ENCODE results near the gene BRAT1.
"Not testable (repeated sequence)": the region's sequence is repeated elsewhere in the genome, so short reads cannot be mapped to it uniquely, and the experiment has no call there.

Gene BRAT1

GRCh38 chr7:2555121-2556052, at the start of gene BRAT1:
Gene BRAT1 (minus strand): TSS chr7:2555524. CDS start chr7:2554431, 1,093 bp downstream.
- peak; percentile 78 for DNase-seq (ENCODE audit: low read depth)

- no peak for DNase-seq (ENCODE audit: low read depth)
Observed at GRCh38 chr7:2604608-2605174, 49.4 kb upstream of the BRAT1 start.

DNA sequence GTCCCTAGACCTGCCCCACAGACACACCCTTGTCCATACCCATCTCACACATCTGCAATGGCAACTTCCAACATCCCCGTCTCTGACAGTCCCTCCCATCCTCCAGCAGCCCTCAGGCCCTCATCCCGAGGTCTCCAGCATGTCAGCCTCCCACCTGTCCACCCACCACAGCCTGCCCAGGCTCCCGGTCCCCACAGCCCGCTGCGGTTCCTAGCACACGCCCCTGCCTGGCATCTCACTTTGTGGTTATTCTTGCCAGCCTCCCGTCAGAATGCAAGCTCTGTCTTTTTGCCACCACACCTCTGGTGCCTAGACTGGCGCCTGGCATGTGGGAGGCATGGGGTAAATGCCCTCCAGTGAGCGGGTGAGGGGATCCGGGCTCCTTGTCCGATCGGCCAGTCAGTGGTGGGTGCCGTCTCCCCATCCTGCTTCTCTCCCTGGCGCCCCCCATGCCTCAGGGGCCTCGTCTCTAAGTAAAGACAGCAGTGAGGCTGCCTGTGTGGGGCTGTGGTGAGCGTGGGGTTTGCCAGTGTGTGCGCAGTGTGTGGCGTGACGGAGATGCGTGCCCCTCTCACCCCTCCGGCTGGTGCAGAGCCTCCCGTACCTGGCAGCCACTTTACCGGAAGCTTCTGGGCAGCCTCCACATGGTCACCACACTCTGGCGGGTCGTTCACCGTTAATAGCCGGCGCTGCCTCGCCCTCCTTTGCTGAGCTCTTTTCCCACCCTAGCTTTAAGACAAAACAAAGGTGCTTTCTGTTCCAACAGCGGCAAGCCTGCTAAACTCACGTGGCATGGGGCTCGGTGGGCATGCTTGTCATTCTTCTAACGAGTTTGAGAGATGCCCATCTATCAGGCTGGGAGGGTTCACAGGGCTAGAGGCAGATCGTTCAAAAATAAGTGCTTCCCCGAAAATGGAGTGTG, 48.0 kb upstream of the BRAT1 start:
- DNase-seq (ENCODE audit: low read depth), result no peak

GRCh38 chr7:2602406-2603043, 47.2 kb upstream of the BRAT1 start:
- DNase-seq (ENCODE audit: low read depth), result no peak

DNA sequence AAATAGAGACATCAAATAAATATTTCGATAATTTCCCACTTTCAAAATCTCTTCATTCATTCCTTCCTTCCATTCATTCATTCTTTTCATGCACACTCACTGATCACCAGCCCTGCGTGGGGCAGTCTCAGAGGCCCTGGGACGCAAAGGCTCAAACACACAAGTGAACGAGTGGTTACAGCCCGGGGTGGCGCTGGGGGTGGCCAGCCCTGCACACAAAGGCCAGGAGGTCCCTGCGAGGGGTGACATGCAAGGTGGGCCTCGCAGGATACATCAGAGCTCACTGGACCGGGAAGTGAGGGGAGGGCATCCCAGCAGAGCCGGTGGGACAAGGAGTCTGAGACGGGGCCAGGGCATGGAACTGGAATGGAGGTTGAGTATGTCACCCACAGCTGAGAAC, 46.6 kb upstream of the BRAT1 start:
- DNase-seq (ENCODE audit: low read depth), result no peak

DNA sequence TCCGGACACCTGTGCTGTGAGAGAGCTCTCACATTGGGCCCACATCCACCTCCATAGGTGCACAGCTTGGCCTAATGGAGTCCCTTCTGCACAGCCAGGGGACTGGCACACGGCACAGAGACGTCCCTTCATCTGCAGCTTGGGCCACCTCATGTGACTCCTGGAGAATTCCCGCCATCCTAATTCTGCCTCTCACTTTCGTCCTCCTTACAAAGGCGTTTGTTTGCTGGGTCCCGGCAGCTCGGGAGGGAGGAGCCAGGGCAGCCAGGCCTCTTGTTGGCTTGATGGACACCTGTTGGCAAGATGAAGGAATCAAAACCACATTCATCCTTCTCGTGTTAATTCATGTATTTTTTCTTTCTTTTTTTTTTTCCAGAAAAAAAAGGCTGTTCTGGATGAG, 45.7 kb upstream of the BRAT1 start:
- DNase-seq (ENCODE audit: low read depth), result no peak

GRCh38 chr7:2598154-2598823, 43.0 kb upstream of the BRAT1 start:
- DNase-seq (ENCODE audit: low read depth), result no peak

DNA sequence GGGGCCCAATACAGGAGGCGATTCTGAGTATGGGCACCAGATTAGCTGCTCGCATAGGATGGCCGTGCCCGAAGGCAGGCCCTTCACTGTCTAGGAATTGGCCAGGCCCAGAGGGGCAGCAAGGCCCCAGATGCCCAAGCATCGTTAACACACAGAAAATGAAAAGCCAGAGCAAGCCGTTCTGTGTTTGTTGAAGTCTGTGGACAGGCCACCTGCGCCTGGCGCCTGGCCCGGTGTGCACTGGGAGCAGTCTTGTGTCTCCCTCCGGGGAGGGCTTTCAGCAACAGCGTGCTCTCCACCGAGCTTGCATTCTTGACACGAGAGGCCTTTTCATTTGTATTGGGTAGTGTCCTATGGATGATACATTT, 41.9 kb upstream of the BRAT1 start:
- no peak for DNase-seq (ENCODE audit: low read depth)

- no peak for DNase-seq (ENCODE audit: low read depth)
Observed at GRCh38 chr7:2596464-2597272, 41.3 kb upstream of the BRAT1 start.

DNA sequence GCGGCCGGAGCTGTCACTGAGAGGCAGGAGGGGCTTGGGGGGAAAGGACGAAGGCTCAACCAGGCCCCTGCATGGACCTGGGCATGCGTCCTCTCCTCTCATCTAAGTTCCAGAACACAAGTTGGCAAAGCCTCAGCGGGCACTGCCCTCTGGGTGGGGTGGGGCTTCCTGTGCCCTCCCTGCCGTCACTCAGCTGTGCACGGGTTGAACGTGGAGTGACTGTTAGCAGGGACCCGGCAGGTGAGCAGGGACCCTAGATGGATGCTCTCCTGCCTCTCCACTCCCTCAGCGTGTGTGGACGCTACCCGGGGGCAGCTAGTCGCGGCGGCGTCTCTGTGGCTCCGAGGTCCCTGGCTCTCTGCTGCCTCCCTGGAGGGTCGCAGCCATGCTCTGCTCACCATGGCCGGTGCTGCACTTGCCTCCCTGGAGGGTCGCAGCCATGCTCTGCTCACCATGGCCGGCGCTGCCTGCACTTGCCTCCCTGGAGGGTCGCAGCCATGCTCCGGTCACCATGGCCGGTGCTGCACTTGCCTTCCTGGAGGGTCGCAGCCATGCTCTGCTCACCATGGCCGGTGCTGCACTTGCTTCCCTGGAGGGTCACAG, 40.0 kb upstream of the BRAT1 start:
- no peak for DNase-seq (ENCODE audit: low read depth)

DNA sequence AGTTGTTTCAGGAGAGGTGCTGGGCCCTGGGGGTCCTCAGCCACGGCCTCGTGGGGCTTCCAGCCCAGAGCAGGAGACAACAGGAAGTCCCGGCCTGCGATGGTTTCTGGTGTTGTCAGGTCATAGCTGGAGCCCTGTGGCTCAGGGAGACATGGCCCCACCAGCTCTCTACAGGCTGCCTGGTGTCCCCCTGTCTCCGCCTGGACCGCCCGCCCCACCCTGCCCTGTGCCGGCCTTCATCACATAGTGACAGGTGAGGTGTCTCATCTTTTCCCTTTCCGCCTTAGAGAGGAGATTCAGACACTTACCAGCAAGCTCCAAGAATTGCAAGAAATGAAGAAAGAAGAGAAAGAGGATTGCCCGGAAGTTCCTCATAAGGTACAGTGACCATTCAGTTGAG, 39.3 kb upstream of the BRAT1 start:
- DNase-seq (ENCODE audit: low read depth), result no peak

DNA sequence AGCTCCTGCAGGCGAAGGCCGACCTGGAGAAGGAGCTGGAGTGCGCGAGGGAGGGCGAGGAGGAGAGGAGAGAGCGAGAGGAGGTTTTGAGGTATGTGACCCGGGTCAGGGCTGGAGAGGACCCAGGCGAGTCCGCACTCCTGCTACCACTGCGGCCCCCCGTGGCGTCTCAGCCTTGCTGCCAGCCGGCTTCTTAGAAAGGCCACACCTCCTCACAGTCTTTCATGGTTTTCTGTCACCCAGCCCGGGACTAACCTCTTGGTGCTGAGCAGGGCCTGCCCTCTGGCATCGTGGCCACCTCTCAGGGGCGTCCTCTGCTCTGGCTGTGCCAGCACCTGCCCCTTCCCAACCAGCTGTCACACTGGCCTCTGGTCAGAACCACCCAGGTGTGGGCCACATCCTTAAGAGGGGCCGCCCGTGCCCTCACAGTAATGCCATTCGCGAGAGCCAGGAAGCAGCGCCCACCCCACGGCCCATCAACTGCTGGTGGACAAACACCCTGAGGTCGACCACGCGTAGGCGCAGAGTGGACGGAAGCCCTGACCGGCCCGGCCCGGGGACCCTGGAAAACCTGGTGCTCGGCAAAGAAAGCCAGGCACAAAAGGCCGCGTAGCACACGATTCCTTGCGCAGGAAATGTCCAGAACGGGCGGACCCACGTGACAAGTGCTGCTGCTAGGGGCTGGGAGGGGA, 37.9 kb upstream of the BRAT1 start:
- no peak for DNase-seq (ENCODE audit: low read depth)

GRCh38 chr7:2592375-2592865, 37.1 kb upstream of the BRAT1 start:
- no peak for DNase-seq (ENCODE audit: low read depth)

DNA sequence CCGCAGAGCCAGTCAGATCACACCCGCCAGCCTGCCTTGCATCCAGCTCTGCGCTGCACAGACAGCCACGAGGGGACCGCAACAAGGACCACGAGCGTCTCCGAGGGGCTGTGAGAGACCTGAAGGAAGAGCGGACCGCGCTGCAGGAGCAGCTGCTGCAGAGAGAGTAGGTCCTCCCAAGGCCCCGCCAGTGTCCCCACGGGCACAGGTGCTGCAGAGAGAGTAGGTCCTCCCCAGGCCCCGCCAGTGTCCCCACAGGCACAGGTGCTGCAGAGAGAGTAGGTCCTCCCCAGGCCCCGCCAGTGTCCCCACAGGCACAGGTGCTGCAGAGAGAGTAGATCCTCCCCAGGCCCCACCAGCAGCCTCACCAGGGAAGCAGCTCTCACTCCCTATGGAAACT, 34.6 kb upstream of the BRAT1 start:
- not testable (repeated sequence) for DNase-seq (ENCODE audit: low read depth)

DNA sequence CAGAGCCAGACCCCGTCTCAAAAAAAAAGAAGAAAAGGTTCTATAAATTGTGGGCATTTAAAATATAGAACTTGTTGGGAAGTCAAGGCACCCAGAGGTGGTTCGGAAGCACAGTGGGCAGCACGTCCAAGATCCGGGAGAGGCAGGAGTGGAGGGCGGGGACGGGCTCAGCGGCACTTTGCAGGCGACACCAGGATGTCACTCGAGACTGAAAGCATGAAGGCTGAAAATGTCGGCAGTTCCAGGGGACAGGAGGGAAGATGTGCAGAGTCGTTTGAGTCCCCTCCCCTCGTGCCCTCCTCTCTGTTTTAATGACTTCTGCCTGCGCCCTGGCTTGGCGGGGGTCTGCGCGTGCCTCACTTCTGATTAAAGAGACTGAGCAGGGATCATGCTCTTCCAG, 34.0 kb upstream of the BRAT1 start:
- DNase-seq (ENCODE audit: low read depth), result no peak

- DNase-seq (ENCODE audit: low read depth), result no peak
Observed at GRCh38 chr7:2587778-2588177, 32.5 kb upstream of the BRAT1 start.

GRCh38 chr7:2587134-2587533, 31.8 kb upstream of the BRAT1 start:
- no peak for DNase-seq (ENCODE audit: low read depth)

GRCh38 chr7:2586326-2587020, 31.1 kb upstream of the BRAT1 start:
- DNase-seq (ENCODE audit: low read depth), result no peak

GRCh38 chr7:2585446-2585845, 30.1 kb upstream of the BRAT1 start:
- DNase-seq (ENCODE audit: low read depth), result no peak

Measured in stromal cell of bone marrow (primary cell).